ENCODE data around the gene ABTB1. TPM values are rescaled to one million over a fixed set of nuclear protein-coding genes. Genes with fewer than 3 reads are reported as not detected.

The ABTB1 gene
- polyA plus RNA-seq, 6 donors from 2014 or later: 57.4 to 88.4 (median 79.4) TPM

DNA sequence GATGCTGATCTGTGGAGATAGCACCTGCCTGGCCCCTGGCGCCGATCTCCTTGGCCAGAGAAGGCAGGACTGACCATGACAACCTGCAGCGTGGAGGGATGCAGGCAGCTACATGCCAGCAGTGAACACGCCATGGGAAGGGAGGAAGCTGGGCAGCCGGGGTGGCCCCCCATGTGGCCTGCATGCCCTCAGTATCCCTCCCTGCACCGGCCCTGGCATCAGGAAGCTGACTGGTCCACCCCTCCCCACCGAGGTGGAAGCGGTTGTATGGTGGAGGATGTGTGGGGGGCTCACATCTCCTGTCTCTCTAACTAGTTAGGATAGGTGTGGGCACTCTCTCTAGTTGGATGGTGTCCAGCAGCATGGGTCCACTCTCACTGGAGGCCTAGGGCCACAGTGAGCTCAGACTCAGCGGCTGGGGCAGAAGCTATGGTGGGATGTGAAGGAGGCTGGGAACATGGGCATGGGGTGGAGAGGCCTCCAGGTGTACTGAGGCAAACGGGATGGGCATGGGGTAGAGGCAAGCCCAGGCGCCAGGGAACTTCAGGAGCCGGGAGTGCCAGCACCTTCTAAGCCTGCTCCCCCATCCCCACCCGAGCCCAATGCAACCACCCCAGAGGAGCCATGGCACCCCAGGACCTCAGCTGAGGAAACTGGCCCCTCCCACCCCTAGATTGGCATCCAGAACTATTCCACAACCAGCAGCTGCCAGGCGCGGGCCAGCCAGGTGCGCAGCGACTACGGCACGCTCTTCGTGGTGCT is 1.8 kb upstream of the ABTB1 start:
- Mint-ChIP-seq H3K27ac (peak overlapping the region; percentile 24 to 96 (median 64)), H3K36me3 (peaks cover 0 to 2% of the 10 kb centered on the region in 2 donors), H3K4me1 (peaks cover 15 to 42% (median 39%) of the 10 kb centered on the region in 3 donors), H3K4me3 (peak overlapping the region; percentile 69 to 93 (median 86)), H3K9me3 (no peaks in the 10 kb centered on the region), H3K27me3 (peaks cover 0 to 8% (median 0%) of the 10 kb centered on the region in 3 donors)
- ATAC-seq (ENCODE audit: low read depth in 2 of 2) (no peak), DNase-seq (no peak)

- Mint-ChIP-seq H3K4me1 (peaks cover 15 to 46% (median 43%) of the 10 kb centered on the region in 3 donors), H3K27ac (peak overlapping the region; percentile 90 to 99 (median 96)), H3K27me3 (peaks cover 0 to 8% (median 0%) of the 10 kb centered on the region in 3 donors), H3K36me3 (peaks cover 0 to 7% of the 10 kb centered on the region in 2 donors), H3K9me3 (no peaks in the 10 kb centered on the region), H3K4me3 (peak overlapping the region; percentile 86 to 97 (median 92))
- peak; percentile 15 for ATAC-seq (ENCODE audit: low read depth in 2 of 2)
- DNase-seq: peak; percentile 46
Measured at GRCh38 chr3:127671523-127672428, 976 bp upstream of the ABTB1 start.

DNA sequence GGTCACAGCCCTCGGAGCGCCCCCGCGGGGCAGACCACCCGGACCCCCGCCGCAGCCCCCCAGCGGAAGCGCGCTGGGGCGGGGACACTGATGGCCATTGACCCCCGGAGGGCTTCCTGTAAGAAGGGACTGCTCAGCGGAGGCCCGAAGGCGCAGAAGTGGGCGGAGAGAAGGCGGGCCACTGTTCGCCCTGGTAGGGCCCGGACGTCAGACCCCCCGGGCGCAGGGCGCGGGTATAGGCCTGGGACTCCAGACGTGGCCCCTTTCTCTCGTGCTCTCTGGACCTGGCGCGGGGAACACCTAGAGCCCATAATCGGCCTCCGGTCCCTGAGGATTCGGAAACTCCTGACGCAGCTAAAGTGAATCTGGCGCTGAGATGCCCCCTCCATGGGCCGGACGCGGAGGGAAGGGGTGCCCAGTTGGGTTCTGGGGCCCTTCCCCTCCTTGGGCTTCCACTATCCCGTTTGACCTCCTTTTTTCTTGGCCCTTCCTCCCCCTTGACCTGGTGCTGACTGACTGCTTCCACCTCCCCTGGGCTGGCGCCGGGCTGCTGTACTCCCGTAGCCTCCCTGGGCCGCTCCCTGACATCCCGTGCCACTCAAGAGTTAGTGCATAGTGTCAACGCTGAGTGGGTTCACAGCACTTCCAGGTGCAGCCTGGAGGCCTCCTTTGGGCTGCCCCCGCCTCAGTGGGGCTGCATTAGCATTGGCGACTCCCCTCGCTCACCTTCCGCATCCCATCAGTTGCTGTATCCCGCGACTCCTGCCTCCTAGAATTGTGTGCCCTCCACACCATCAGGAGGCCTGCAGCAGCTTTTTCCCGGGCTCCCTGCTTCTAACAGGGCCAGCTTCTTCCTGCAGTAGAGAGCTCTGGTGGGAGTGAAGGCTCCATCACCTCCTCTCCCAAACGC is 694 bp downstream of the ABTB1 start:
- peaks cover 15 to 46% (median 42%) of the 10 kb centered on the region in 3 donors for H3K4me1 Mint-ChIP-seq
- no peak for DNase-seq
- peak; percentile 52 to 58 for ATAC-seq (ENCODE audit: low read depth in 2 of 2)
- peaks cover 0 to 15% of the 10 kb centered on the region in 2 donors for H3K36me3 Mint-ChIP-seq
- H3K27ac Mint-ChIP-seq: peak overlapping the region in 5 of 6 donors; percentile 86 to 96 (median 92)
- no peaks in the 10 kb centered on the region for H3K9me3 Mint-ChIP-seq
- peaks cover 0 to 8% (median 0%) of the 10 kb centered on the region in 3 donors for H3K27me3 Mint-ChIP-seq
- H3K4me3 Mint-ChIP-seq: peak overlapping the region; percentile 86 to 93 (median 90)

DNA sequence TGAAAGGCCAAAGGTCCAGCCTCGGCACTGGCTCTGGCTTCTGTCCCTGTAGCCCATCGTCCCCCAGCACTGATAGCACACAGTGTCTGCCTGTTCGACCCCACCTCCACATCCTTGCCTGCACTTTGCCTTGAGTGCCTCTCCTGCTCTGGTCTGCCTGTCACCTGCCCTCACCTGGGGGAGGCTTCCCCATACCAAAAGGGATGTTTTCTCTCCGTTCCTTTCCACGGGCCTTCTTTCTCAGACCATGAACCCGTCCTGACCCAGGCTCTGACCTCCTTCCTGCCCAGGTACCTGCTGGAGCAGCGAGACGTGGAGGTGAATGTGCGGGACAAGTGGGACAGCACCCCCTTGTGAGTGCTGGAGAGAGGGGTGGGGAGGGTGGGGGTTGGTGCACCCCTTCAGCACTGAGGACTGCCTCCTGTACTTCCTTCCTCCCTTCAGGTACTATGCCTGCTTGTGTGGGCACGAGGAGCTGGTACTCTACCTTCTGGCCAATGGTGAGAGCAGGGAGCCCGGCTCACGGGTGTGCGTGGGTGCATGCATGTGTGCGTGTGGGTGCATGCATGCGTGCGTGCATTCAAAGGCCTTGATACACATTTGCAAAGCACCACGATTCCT is 1.5 kb downstream of the ABTB1 start:
- Mint-ChIP-seq H3K27ac (peak overlapping the region in 5 of 6 donors; percentile 89 to 97 (median 94)), H3K36me3 (peaks cover 0 to 15% of the 10 kb centered on the region in 2 donors), H3K4me3 (peak overlapping the region; percentile 86 to 93 (median 90)), H3K4me1 (peaks cover 15 to 46% (median 39%) of the 10 kb centered on the region in 3 donors), H3K27me3 (peaks cover 0 to under 1% (median 0%) of the 10 kb centered on the region in 3 donors), H3K9me3 (no peaks in the 10 kb centered on the region)
- no peak for ATAC-seq (ENCODE audit: low read depth in 2 of 2)
- no peak for DNase-seq

GRCh38 chr3:127674790-127675189 is 2.0 kb downstream of the ABTB1 start:
- H3K36me3 Mint-ChIP-seq: peaks cover 0 to 15% of the 10 kb centered on the region in 2 donors
- ATAC-seq (ENCODE audit: low read depth in 2 of 2) (no peak), DNase-seq (no peak)
- H3K4me3 Mint-ChIP-seq: peak overlapping the region; percentile 10 to 93 (median 69)
- no peaks in the 10 kb centered on the region for H3K9me3 Mint-ChIP-seq
- peaks cover 15 to 46% (median 39%) of the 10 kb centered on the region in 3 donors for H3K4me1 Mint-ChIP-seq
- H3K27me3 Mint-ChIP-seq: no peaks in the 10 kb centered on the region
- peak overlapping the region in 3 of 6 donors; percentile 85 to 96 (median 88) for H3K27ac Mint-ChIP-seq

- H3K4me3 Mint-ChIP-seq: peak overlapping the region in 3 of 8 donors; percentile 39 to 93 (median 90)
- no peaks in the 10 kb centered on the region for H3K9me3 Mint-ChIP-seq
- H3K36me3 Mint-ChIP-seq: peaks cover 0 to 15% of the 10 kb centered on the region in 2 donors
- peaks cover 15 to 45% (median 38%) of the 10 kb centered on the region in 3 donors for H3K4me1 Mint-ChIP-seq
- no peak overlapping the region for H3K27ac Mint-ChIP-seq
- no peak for DNase-seq
- ATAC-seq (ENCODE audit: low read depth in 2 of 2): no peak
- no peaks in the 10 kb centered on the region for H3K27me3 Mint-ChIP-seq
Measured at GRCh38 chr3:127675651-127676391, 3.1 kb downstream of the ABTB1 start.

DNA sequence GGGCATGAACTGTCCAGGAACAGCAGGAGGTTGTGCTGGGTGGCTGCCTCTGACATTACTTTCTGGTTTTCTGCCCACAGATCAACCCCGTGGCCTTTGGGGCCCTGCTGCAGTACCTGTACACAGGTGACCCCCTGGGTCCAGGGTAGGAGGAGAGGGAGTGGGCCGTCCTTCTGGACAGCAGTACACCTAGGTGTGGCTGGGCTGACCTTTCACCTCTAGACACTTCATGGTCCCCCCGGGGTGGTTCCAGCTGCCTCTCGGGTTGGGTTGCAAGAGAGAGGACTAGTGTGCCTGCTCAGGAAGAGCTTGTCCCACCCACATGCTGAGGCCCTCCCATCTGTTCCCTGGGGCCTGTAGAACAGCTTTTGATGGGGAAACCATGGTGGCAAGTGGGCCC is 3.7 kb downstream of the ABTB1 start:
- peak overlapping the region in 1 of 8 donors; percentile 38 for H3K4me3 Mint-ChIP-seq
- ATAC-seq (ENCODE audit: low read depth in 2 of 2): no peak
- H3K27ac Mint-ChIP-seq: no peak overlapping the region
- no peaks in the 10 kb centered on the region for H3K27me3 Mint-ChIP-seq
- no peaks in the 10 kb centered on the region for H3K9me3 Mint-ChIP-seq
- peaks cover 20 to 42% (median 36%) of the 10 kb centered on the region in 3 donors for H3K4me1 Mint-ChIP-seq
- no peak for DNase-seq
- H3K36me3 Mint-ChIP-seq: peaks cover 0 to 15% of the 10 kb centered on the region in 2 donors

- peak overlapping the region in 1 of 6 donors; percentile 50 for H3K27ac Mint-ChIP-seq
- DNase-seq (no peak), ATAC-seq (ENCODE audit: low read depth in 2 of 2) (no peak)
- H3K4me1 Mint-ChIP-seq: peaks cover 25 to 42% (median 36%) of the 10 kb centered on the region in 3 donors
- no peaks in the 10 kb centered on the region for H3K27me3 Mint-ChIP-seq
- H3K9me3 Mint-ChIP-seq: no peaks in the 10 kb centered on the region
- peaks cover 0 to 15% of the 10 kb centered on the region in 2 donors for H3K36me3 Mint-ChIP-seq
- H3K4me3 Mint-ChIP-seq: peak overlapping the region in 1 of 8 donors; percentile 63
Measured at GRCh38 chr3:127676921-127677351, 4.2 kb downstream of the ABTB1 start.

- H3K4me1 Mint-ChIP-seq: peaks cover 31 to 46% (median 38%) of the 10 kb centered on the region in 3 donors
- ATAC-seq (ENCODE audit: low read depth in 2 of 2) (no peak), DNase-seq (no peak)
- peaks cover 0 to 2% (median 0%) of the 10 kb centered on the region in 7 donors for H3K9me3 Mint-ChIP-seq
- peak overlapping the region in 1 of 8 donors; percentile 63 for H3K4me3 Mint-ChIP-seq
- peak overlapping the region in 2 of 6 donors; percentile 69 to 76 for H3K27ac Mint-ChIP-seq
- H3K27me3 Mint-ChIP-seq: no peaks in the 10 kb centered on the region
- peaks cover 0 to 15% of the 10 kb centered on the region in 2 donors for H3K36me3 Mint-ChIP-seq
Measured at GRCh38 chr3:127677541-127678314, 5.0 kb downstream of the ABTB1 start.

DNA sequence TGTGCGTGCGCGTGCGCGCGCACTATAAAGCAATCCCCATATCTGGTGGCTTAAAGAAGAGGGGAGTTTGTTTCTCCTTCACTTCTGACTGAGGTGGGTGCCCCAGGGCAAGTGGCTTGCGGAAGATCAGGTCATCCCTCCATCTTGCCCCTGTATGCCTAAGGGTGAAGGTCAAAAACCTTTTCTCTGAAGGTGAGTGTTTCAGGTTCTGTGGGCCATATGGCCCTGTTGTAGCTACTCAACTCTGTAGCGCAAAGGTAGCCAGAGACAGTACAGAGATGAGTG is 5.5 kb downstream of the ABTB1 start:
- Mint-ChIP-seq H3K27me3 (no peaks in the 10 kb centered on the region), H3K4me3 (peak overlapping the region in 1 of 8 donors; percentile 63), H3K4me1 (peaks cover 31 to 46% (median 37%) of the 10 kb centered on the region in 3 donors), H3K36me3 (peaks cover 0 to 15% of the 10 kb centered on the region in 2 donors), H3K27ac (peak overlapping the region in 2 of 6 donors; percentile 56 to 76), H3K9me3 (peaks cover 0 to 2% (median 0%) of the 10 kb centered on the region in 7 donors)
- ATAC-seq (ENCODE audit: low read depth in 2 of 2) (no peak), DNase-seq (no peak)

Measured in naive B cell (primary cell).